ENCODE results near the gene SHISA4. TPM values are rescaled to one million over a fixed set of nuclear protein-coding genes. Genes with fewer than 3 reads are reported as not detected.

SHISA4 gene
- total RNA-seq, 1 donor from 2014 or later: 7.8 TPM

DNA sequence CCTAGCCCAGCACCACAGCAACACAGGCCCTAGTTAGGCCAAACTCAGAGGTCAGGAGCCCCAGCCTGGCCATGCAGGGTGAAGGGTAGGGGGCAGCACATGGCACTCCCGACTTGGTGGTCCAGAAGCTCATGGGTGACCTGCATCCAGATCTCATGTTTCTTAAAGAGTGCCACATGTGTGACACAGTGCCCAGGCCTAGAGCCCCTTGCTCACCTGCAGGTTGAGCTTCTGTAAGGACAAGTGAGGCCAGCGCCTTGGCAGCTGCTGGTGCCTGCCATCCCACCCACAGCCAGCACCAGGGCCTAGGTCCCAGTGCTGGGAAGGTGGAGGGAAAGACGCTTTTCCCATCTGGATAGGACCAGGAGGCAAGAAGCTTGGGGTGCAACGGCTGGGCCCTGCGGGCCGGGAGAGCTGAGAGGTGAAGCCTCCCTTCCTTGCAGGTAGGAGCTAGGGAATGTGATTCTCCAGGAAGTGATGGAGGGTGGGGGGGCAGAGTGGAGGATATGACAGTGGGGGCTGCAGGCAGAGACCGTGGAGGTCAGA, 6.5 kb downstream of the SHISA4 start:
- TF ChIP-seq, protein P1, sequence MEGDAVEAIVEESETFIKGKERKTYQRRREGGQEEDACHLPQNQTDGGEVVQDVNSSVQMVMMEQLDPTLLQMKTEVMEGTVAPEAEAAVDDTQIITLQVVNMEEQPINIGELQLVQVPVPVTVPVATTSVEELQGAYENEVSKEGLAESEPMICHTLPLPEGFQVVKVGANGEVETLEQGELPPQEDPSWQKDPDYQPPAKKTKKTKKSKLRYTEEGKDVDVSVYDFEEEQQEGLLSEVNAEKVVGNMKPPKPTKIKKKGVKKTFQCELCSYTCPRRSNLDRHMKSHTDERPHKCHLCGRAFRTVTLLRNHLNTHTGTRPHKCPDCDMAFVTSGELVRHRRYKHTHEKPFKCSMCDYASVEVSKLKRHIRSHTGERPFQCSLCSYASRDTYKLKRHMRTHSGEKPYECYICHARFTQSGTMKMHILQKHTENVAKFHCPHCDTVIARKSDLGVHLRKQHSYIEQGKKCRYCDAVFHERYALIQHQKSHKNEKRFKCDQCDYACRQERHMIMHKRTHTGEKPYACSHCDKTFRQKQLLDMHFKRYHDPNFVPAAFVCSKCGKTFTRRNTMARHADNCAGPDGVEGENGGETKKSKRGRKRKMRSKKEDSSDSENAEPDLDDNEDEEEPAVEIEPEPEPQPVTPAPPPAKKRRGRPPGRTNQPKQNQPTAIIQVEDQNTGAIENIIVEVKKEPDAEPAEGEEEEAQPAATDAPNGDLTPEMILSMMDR (IDR thresholded peaks at IDR 0.05): no peak
- intact Hi-C loops (cut with DNase I): loop anchor here (10.0 kb wide), 1 partner anchor 80 kb away; no protein-coding TSS in a partner anchor
- ATAC-seq (no peak), DNase-seq (no peak)
- Histone ChIP-seq H3K27ac (peak overlapping the region; percentile 3), H3K27me3 (ENCODE audit: low read depth) (no peaks in the 10 kb centered on the region), H3K36me3 (no peaks in the 10 kb centered on the region), H3K9me3 (no peaks in the 10 kb centered on the region), H3K4me1 (peaks cover 5% of the 10 kb centered on the region), H3K4me3 (no peak overlapping the region)

DNA sequence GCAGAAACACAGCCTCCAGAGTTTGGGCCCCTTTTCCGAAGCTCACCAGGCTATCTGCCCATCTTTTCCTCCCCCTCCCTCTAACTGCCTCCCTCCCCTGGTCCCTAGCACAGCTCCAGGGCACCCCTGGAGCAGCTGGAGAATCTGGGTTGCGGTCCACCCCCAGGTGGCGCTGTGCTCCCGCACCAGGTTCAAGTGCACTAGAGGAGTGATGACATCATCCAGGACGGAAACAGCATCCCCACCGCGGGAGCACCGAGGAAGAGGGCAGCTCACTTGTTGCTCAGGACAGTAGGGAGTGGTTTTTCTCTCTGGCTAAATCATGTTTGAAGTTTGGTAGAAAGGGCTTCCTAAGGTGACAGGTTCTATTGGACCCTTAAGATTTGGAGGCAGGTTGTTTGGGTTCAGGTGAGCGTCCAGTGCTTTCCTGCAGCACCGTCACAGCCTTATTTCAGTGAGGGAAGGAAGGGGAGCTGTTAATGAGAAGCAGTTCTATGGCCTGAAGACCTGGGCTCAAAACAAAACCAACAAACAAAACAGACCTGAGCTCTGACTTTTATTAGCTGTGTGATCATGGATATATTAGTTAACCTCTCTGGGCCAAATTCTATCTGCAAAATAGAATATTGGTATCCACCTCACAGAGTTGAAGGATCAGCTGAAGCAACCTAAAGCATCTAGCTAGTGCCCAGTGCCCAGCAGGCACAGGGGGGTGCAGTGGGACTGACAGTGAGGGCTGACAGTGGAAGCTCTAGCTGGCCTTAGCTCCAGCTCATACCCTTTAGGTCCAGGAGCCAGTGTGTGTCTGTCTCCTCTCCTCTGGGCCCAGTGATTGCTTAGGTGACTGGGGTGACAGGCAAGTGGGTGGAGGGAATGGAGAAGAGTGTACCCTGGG, 7.5 kb downstream of the SHISA4 start:
- ATAC-seq (peak; percentile 90 to 92), DNase-seq (peak; percentile 88)
- TF ChIP-seq, protein P1 (IDR thresholded peaks at IDR 0.05): peak; percentile 93
- Histone ChIP-seq H3K36me3 (no peaks in the 10 kb centered on the region), H3K9me3 (no peaks in the 10 kb centered on the region), H3K4me1 (peaks cover 5% of the 10 kb centered on the region), H3K4me3 (no peak overlapping the region), H3K27ac (no peak overlapping the region), H3K27me3 (ENCODE audit: low read depth) (no peaks in the 10 kb centered on the region)
- intact Hi-C loops (cut with DNase I): loop anchor here (10.0 kb wide), 1 partner anchor 79 kb away; no protein-coding TSS in a partner anchor

DNA sequence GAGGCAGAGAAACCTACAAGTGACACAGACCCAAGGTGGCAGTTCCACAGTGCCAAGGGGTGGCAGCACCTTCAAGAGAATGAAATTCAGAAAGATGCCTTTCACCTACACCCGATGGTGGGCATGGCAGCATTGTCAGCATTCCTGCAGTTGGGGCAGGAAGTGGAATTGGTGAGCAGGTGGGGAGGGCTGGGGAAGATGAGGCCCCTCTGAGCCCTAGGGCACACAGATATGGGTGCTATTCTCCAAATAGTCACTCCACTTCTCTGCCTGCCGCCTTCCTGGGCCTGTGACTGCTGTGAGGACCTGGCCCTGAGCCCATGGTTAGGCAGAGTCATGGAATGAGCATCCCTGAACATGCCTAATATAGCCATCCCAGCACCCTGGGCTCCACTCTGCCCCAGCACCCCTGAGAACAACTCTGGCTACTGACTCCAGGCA, 8.3 kb downstream of the SHISA4 start:
- ATAC-seq (no peak), DNase-seq (no peak)
- intact Hi-C loops (cut with DNase I): loop anchor here (10.0 kb wide), 1 partner anchor 78 kb away; no protein-coding TSS in a partner anchor
- no peaks in the 10 kb centered on the region for H3K27me3 ChIP-seq (ENCODE audit: low read depth)
- peaks cover 5% of the 10 kb centered on the region for H3K4me1 ChIP-seq
- no peaks in the 10 kb centered on the region for H3K36me3 ChIP-seq
- no peak overlapping the region for H3K27ac ChIP-seq
- H3K4me3 ChIP-seq: no peak overlapping the region
- TF ChIP-seq, protein P1 (IDR thresholded peaks at IDR 0.05): no peak
- no peaks in the 10 kb centered on the region for H3K9me3 ChIP-seq

DNA sequence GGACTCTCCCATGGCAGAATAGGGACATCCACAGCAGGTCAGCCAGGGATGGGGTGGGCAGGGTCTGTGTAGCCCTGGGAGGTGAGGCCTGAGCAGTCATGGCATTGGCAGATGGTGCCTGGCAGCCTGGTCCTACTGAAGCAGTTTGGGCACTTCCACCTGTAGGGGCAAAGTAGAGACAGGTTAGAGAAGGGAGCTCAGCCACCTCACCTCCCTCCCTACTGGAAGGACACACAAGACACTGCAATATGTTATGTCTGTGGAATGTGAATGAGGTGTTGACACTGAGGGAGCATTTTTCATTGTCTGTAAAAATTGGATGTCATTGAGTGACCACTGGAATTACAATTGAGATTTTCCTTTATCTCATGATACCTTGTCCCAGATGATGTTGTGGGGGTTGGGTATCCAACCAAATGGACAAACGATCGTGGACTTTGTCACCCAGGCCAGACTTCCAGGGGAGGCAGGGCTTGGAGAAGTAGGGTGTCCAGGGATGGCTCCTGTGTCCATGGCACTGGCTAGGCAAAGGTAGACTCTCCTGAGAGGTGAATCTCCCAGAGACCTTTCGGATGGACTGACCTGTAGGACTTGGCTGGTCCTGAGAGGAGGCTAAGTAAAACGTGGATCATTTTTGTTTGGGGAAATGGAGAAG, 9.7 kb downstream of the SHISA4 start:
- H3K4me1 ChIP-seq: peaks cover 5% of the 10 kb centered on the region
- no peaks in the 10 kb centered on the region for H3K36me3 ChIP-seq
- H3K27ac ChIP-seq: no peak overlapping the region
- no peak overlapping the region for H3K4me3 ChIP-seq
- TF ChIP-seq, protein P1 (IDR thresholded peaks at IDR 0.05): no peak
- no peak for DNase-seq
- intact Hi-C loops (cut with DNase I): loop anchor here (10.0 kb wide), 1 partner anchor 76 kb away; no protein-coding TSS in a partner anchor
- ATAC-seq: no peak
- no peaks in the 10 kb centered on the region for H3K27me3 ChIP-seq (ENCODE audit: low read depth)
- H3K9me3 ChIP-seq: no peaks in the 10 kb centered on the region

DNA sequence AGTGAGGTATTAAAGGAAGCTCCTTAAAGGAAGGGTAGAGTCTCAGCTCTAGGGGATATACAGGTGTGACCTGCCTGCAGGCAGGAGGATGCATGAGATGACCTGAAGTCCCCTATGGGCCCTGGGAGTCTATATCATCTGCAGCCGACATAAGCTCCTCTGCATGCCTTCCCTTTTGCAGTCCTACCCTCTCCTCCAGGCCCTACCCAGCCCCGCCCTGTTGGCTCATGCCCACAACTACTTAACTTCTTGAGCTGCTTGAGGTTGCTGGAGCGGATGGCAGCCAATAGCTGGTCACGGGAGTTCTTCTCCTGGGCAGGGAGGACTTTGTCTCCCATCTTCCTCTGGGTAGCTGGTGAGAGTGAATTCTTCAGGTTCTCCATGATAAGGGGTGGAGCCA, 10.3 kb downstream of the SHISA4 start:
- Histone ChIP-seq H3K4me3 (no peak overlapping the region), H3K36me3 (no peaks in the 10 kb centered on the region), H3K9me3 (no peaks in the 10 kb centered on the region), H3K27ac (no peak overlapping the region), H3K27me3 (ENCODE audit: low read depth) (no peaks in the 10 kb centered on the region), H3K4me1 (peaks cover 5% of the 10 kb centered on the region)
- intact Hi-C loops (cut with DNase I): loop anchor here (10.0 kb wide), 1 partner anchor 76 kb away; no protein-coding TSS in a partner anchor
- ATAC-seq (peak; percentile 47 to 74), DNase-seq (peak; percentile 70)
- TF ChIP-seq, protein P1 (IDR thresholded peaks at IDR 0.05): no peak

All from lower lobe of right lung (tissue), 2 donors.